GM18505 (cell line): Measurements from ENCODE around the gene LHX1.

Experiments
- ATAC-seq: cut with Tn5 transposase; IDR thresholded peaks from one replicate; pipeline ENCODE4 v1.9.1; 2021; ENCODE audit not compliant: unreplicated experiment
- POLR2A ChIP-seq: IDR thresholded peaks from 4 replicates; pipeline ENCODE4 v1.6.1; 2011; ENCODE audit warnings: borderline replicate concordance; ENCODE audit not compliant: insufficient read depth, insufficient read length; ENCODE audit errors: extremely low read depth

Gene LHX1

GRCh38 chr17:36929851-36930582, 7.3 kb upstream of the LHX1 start:
- no peak for TF ChIP-seq POLR2A
- no peak for ATAC-seq

- no peak for ATAC-seq
- TF ChIP-seq POLR2A: no peak
These were observed 6.7 kb upstream of the LHX1 start for GRCh38 chr17:36930583-36930900.

GRCh38 chr17:36931096-36931696, 6.1 kb upstream of the LHX1 start:
- TF ChIP-seq POLR2A: no peak

GRCh38 chr17:36931697-36932382, 5.4 kb upstream of the LHX1 start:
- ATAC-seq: no peak
- no peak for TF ChIP-seq POLR2A

More at GRCh38 chr17:36931096-36931696, 6.1 kb upstream of the LHX1 start:
- ATAC-seq: no peak

- ATAC-seq: no peak
These were observed 4.9 kb upstream of the LHX1 start for GRCh38 chr17:36932383-36932693.

GRCh38 chr17:36932694-36933511, 4.4 kb upstream of the LHX1 start:
- TF ChIP-seq POLR2A: no peak

More at GRCh38 chr17:36932383-36932693, 4.9 kb upstream of the LHX1 start:
- no peak for TF ChIP-seq POLR2A

GRCh38 chr17:36933512-36934143, 3.6 kb upstream of the LHX1 start:
- ATAC-seq: no peak
- no peak for TF ChIP-seq POLR2A

More at GRCh38 chr17:36932694-36933511, 4.4 kb upstream of the LHX1 start:
- ATAC-seq: no peak

- TF ChIP-seq POLR2A: no peak
- ATAC-seq: no peak
These were observed 3.1 kb upstream of the LHX1 start for GRCh38 chr17:36934144-36934691.

- no peak for ATAC-seq
- TF ChIP-seq POLR2A: no peak
These were observed 2.3 kb upstream of the LHX1 start for GRCh38 chr17:36934692-36935630.

GRCh38 chr17:36935671-36936454, 1.4 kb upstream of the LHX1 start:
- ATAC-seq: no peak
- TF ChIP-seq POLR2A: no peak

- TF ChIP-seq POLR2A: no peak
- ATAC-seq: no peak
These were observed 747 bp upstream of the LHX1 start for GRCh38 chr17:36936455-36937000.
